MM.1S (cell line): ENCODE measurements around the gene MYBPC3.

Experiments used
- DNase-seq: peaks from one replicate; pipeline ENCODE4 v3.0.0-alpha.2; 2015
- H2AFZ ChIP-seq: fragments of 300-600 bp; sonication (generic); 2 replicates; pipeline ENCODE4 v1.6.0; 2016; ENCODE audit warnings: antibody characterized with exemption, low read length
- H3F3A ChIP-seq: fragments of 300-600 bp; sonication (generic); 2 replicates; pipeline ENCODE4 v1.6.1; 2016; ENCODE audit warnings: mild to moderate bottlenecking, antibody characterized with exemption, low read length, moderate library complexity, mixed read lengths; ENCODE audit not compliant: insufficient read depth
- H3K27ac ChIP-seq: fragments of 300-600 bp; sonication (generic); 2 replicates; pipeline ENCODE4 v1.5.1; 2016; ENCODE audit warnings: mild to moderate bottlenecking, low read length
- H3K27me3 ChIP-seq: fragments of 300-600 bp; sonication (generic); replicated peaks from 2 replicates; pipeline ENCODE4 v1.6.0; 2016; ENCODE audit warnings: low read length; ENCODE audit not compliant: insufficient read depth
- H3K36me3 ChIP-seq: fragments of 300-600 bp; sonication (generic); replicated peaks from 2 replicates; pipeline ENCODE4 v1.6.1; 2016; ENCODE audit warnings: mild to moderate bottlenecking, low read length, mixed read lengths; ENCODE audit not compliant: insufficient read depth
- H3K4me1 ChIP-seq: fragments of 300-600 bp; sonication (generic); 2 replicates; pipeline ENCODE4 v1.6.1; 2016; ENCODE audit warnings: low read length, mixed read lengths
- H3K4me2 ChIP-seq: fragments of 300-600 bp; sonication (generic); 2 replicates; pipeline ENCODE4 v1.6.0; 2016; ENCODE audit warnings: low read depth, low read length
- H3K4me3 ChIP-seq: fragments of 300-600 bp; sonication (generic); 2 replicates; pipeline ENCODE4 v1.5.1; 2016; ENCODE audit warnings: low read length, mixed read lengths
- H3K79me2 ChIP-seq: fragments of 300-600 bp; sonication (generic); 2 replicates; pipeline ENCODE4 v1.6.1; 2016; ENCODE audit warnings: mixed run types, low read length, mixed read lengths
- H3K9ac ChIP-seq: fragments of 300-600 bp; sonication (generic); 2 replicates; pipeline ENCODE4 v1.6.1; 2016; ENCODE audit warnings: low read length, mixed read lengths
- H3K9me2 ChIP-seq: fragments of 300-600 bp; sonication (generic); replicated peaks from 2 replicates; pipeline ENCODE4 v1.6.1; 2016; ENCODE audit warnings: mild to moderate bottlenecking, low read length, mixed read lengths; ENCODE audit not compliant: insufficient read depth
- H3K9me3 ChIP-seq: fragments of 300-600 bp; sonication (generic); replicated peaks from 2 replicates; pipeline ENCODE4 v1.6.1; 2016; ENCODE audit warnings: mild to moderate bottlenecking, low read length, mixed read lengths; ENCODE audit not compliant: insufficient read depth
- H4K20me1 ChIP-seq: fragments of 300-600 bp; sonication (generic); 2 replicates; pipeline ENCODE4 v1.6.1; 2016; ENCODE audit warnings: mild to moderate bottlenecking, low read length, moderate library complexity, mixed read lengths; ENCODE audit not compliant: insufficient read depth
- CTCF ChIP-seq: fragments of 300-600 bp; sonication (generic); IDR thresholded peaks from 2 replicates; pipeline ENCODE4 v1.5.1; 2016; ENCODE audit warnings: antibody characterized with exemption, low read length, mixed read lengths
- EZH2 ChIP-seq: fragments of 300-600 bp; sonication (generic); optimal IDR thresholded peaks from 2 replicates; pipeline ENCODE3; 2017; ENCODE audit warnings: low read depth, mild to moderate bottlenecking, antibody characterized with exemption, low read length, mixed read lengths
- EZH2phosphoT487 ChIP-seq: fragments of 300-600 bp; sonication (generic); IDR thresholded peaks from 2 replicates; pipeline ENCODE4 v1.6.1; 2018; ENCODE audit warnings: antibody characterized with exemption, low read length

MYBPC3 gene

DNA sequence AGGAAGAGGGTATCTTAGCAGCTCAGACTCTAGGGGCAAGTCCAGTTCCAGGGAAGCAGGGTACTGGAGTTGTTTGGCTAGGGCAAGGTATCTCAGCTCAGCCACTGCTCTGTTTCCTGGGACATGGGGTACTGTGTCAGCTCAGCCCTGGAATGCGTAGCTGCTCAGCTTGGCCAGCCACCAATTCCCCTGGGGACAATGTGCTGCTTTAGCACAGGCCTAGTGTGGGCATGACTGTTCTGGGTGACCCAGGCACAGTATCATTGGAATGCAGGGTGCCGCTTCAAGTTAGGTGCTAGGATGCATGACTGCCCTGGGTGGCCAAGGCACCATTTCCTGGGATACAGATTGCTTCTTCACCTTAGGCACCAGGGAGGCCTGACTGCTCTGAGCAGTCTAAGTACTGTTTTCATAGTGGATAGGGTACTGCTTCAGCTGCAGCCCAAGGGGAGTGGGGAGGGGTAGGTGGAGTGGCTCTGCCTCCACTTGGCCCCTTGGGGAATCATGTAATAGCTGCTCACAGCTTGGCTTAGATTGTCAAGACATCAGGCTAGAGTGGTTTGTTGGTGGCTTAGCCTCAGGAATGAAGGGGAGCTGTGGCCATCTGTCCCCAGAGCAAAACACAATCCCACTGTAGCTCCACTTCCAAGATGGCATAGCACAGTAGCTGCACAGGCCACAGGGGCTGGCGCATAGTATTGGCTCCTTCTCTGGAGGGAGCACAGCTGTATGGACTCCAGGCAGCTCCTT lies 46.6 kb downstream of the MYBPC3 start:
- Histone ChIP-seq H3K9ac (no peak overlapping the region), H3K9me2 (no peaks in the 10 kb centered on the region), H3K27ac (no peak overlapping the region), H4K20me1 (no peaks in the 10 kb centered on the region), H3K27me3 (no peaks in the 10 kb centered on the region), H3K4me3 (no peak overlapping the region), H3K9me3 (no peaks in the 10 kb centered on the region), H2AFZ (no peak overlapping the region), H3K36me3 (no peaks in the 10 kb centered on the region; the same call in 1 of the 2 replicates), H3K4me1 (0 out of 2 replicates have a peak, but pooled peaks cover 4% of the 10 kb centered on the region), H3K4me2 (no peak overlapping the region), H3K79me2 (no peaks in the 10 kb centered on the region), H3F3A (no peaks in the 10 kb centered on the region)
- no peak for TF ChIP-seq CTCF
- no peak for TF ChIP-seq EZH2
- TF ChIP-seq EZH2phosphoT487: no peak
- no peak for DNase-seq

GRCh38 chr11:47302853-47303252 lies 49.6 kb downstream of the MYBPC3 start:
- Histone ChIP-seq H3K9me2 (no peaks in the 10 kb centered on the region), H3K4me1 (0 out of 2 replicates have a peak, but pooled peaks cover 4% of the 10 kb centered on the region), H3K4me3 (no peak overlapping the region), H2AFZ (no peak overlapping the region), H3K4me2 (no peak overlapping the region), H3K9ac (no peak overlapping the region), H3K9me3 (no peaks in the 10 kb centered on the region), H3K27me3 (no peaks in the 10 kb centered on the region), H4K20me1 (no peaks in the 10 kb centered on the region), H3K79me2 (no peaks in the 10 kb centered on the region), H3K36me3 (peaks cover 3% of the 10 kb centered on the region; the same call in 1 of the 2 replicates), H3F3A (no peaks in the 10 kb centered on the region), H3K27ac (no peak overlapping the region)
- TF ChIP-seq EZH2: no peak
- no peak for TF ChIP-seq EZH2phosphoT487
- TF ChIP-seq CTCF: no peak
- DNase-seq: no peak

DNA sequence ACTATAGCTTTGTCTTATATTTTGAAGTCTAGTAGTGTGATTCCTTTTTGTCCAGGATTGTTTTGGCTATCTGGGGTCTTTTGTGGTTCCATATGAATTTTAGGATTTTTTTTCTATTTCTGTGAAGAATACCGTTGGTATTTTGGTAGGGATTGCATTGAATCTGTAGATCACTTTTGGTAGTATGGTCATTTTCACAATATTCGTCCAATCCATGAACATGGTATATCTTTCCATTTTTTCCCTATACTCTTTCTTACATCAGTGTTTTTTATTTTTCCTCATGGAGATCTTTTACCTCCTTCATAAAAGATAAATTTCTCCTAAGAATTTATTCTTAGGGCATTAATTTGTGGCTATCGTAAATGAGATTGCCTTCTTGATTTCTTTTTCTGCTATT lies 53.4 kb downstream of the MYBPC3 start:
- 0 out of 2 replicates have a peak, but pooled peaks cover 4% of the 10 kb centered on the region for H3K4me1 ChIP-seq
- no peak overlapping the region for H3K27ac ChIP-seq
- no peaks in the 10 kb centered on the region for H3K9me3 ChIP-seq
- no peak overlapping the region for H3K4me2 ChIP-seq
- H3K4me3 ChIP-seq: no peak overlapping the region
- H3K36me3 ChIP-seq: peaks cover 3% of the 10 kb centered on the region; the same call in 1 of the 2 replicates
- no peak for DNase-seq
- H4K20me1 ChIP-seq: no peaks in the 10 kb centered on the region
- no peaks in the 10 kb centered on the region for H3F3A ChIP-seq
- no peaks in the 10 kb centered on the region for H3K79me2 ChIP-seq
- H3K9me2 ChIP-seq: no peaks in the 10 kb centered on the region
- H3K27me3 ChIP-seq: no peaks in the 10 kb centered on the region
- no peak overlapping the region for H3K9ac ChIP-seq
- TF ChIP-seq EZH2phosphoT487 (no peak), EZH2 (no peak), CTCF (no peak)
- no peak overlapping the region for H2AFZ ChIP-seq
